ENCODE data around the gene TMEM52.
"Not testable (repeated sequence)": the region's sequence is repeated elsewhere in the genome, so short reads cannot be mapped to it uniquely, and the experiment has no call there.

TMEM52 gene

DNA sequence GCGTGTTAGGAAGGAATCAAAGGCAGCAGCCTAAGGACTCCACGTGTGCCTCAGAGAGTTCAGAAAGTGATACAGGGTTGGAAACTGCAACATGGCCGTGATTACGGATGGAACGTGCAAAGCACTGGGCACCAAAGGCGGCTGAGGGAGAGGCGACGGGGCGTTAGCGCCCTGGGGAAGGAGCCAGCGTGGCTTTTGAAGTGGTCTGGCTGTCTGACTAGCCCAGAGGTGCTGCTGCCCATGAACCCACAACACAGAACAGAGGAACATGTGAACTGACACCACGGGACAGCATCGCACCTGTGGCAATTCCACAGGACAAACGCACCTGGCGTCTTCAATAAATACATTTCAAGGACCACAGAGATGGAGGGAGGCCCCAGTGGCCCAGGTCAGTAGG is 18.0 kb upstream of the TMEM52 start (continued):
- no peak for TF ChIP-seq SETDB1 (IDR thresholded peaks at IDR 0.05; ENCODE audit: insufficient read length, low read length)
- no peak for TF ChIP-seq ZIC2 (tag by site-specific recombination; IDR thresholded peaks at IDR 0.05)

- H3K36me3 ChIP-seq (ENCODE audit: control insufficient read depth in 2 of 2, insufficient read depth in 1 of 2, low read length in 2 of 2); H3K9me3 ChIP-seq (ENCODE audit: control insufficient read depth, insufficient read depth, low read depth, low read length); H3K27ac ChIP-seq (ENCODE audit: extremely low read depth, low read depth, low read length); H3K4me3 ChIP-seq (ENCODE audit: low read depth, low read length); POLR2A ChIA-PET; H3K4me1 ChIP-seq (ENCODE audit: control insufficient read depth, insufficient read depth, low read length): not testable (repeated sequence)
- CTCF ChIA-PET: interaction anchor here (1.4 kb wide), 1 partner anchor 109 kb away, joined by 9 read pairs; no protein-coding TSS in a partner anchor
- peak; percentile 58; the same call in 1 of the 2 replicates for TF ChIP-seq EGR2 (tag by site-specific recombination; IDR thresholded peaks at IDR 0.05; ENCODE audit: low read depth)
- TF ChIP-seq ZFHX2 (tag by site-specific recombination; conservative IDR thresholded peaks at IDR 0.05): peak; percentile 63
- peak; percentile 4 for TF ChIP-seq ZBTB26 (tag by site-specific recombination; optimal IDR thresholded peaks at IDR 0.05)
These were observed 15.8 kb upstream of the TMEM52 start for GRCh38 chr1:1934848-1935247.

GRCh38 chr1:1929639-1930545 is 10.8 kb upstream of the TMEM52 start:
- CTCF ChIA-PET: interaction anchor here (0.6 to 2.1 kb wide), 3 partner anchors 11 to 30 kb away, joined by 3 to 11 read pairs (median 9); no protein-coding TSS in a partner anchor
- H3K4me1 ChIP-seq (ENCODE audit: control insufficient read depth, insufficient read depth, low read length): no peaks in the 10 kb centered on the region
- POLR2A ChIA-PET: no interaction called here
- no peak overlapping the region for H3K4me3 ChIP-seq (ENCODE audit: low read depth, low read length)
- TF ChIP-seq ZNF292 (tag by site-specific recombination; IDR thresholded peaks at IDR 0.05; ENCODE audit: borderline replicate concordance, low read depth) (no peak), EGR2 (tag by site-specific recombination; IDR thresholded peaks at IDR 0.05; ENCODE audit: low read depth) (peak; percentile 82), MZF1 (tag by site-specific recombination; IDR thresholded peaks at IDR 0.05; ENCODE audit: borderline replicate concordance) (no peak), ZNF692 (tag by site-specific recombination; IDR thresholded peaks at IDR 0.05) (peak; percentile 56; the same call in 1 of the 2 replicates), ZFHX2 (tag by site-specific recombination; conservative IDR thresholded peaks at IDR 0.05) (peak; percentile 75)
- H3K9me3 ChIP-seq (ENCODE audit: control insufficient read depth, insufficient read depth, low read depth, low read length): no peaks in the 10 kb centered on the region
- H3K27ac ChIP-seq (ENCODE audit: extremely low read depth, low read depth, low read length): no peak overlapping the region
- no peaks in the 10 kb centered on the region for H3K36me3 ChIP-seq (ENCODE audit: control insufficient read depth in 2 of 2, insufficient read depth in 1 of 2, low read length in 2 of 2)

GRCh38 chr1:1929102-1929638 is 10.1 kb upstream of the TMEM52 start:
- POLR2A ChIA-PET: no interaction called here
- Histone ChIP-seq H3K4me1 (ENCODE audit: control insufficient read depth, insufficient read depth, low read length) (no peaks in the 10 kb centered on the region), H3K27ac (ENCODE audit: extremely low read depth, low read depth, low read length) (no peak overlapping the region), H3K36me3 (ENCODE audit: control insufficient read depth in 2 of 2, insufficient read depth in 1 of 2, low read length in 2 of 2) (no peaks in the 10 kb centered on the region), H3K4me3 (ENCODE audit: low read depth, low read length) (no peak overlapping the region), H3K9me3 (ENCODE audit: control insufficient read depth, insufficient read depth, low read depth, low read length) (no peaks in the 10 kb centered on the region)
- CTCF ChIA-PET: interaction anchor here (2.1 kb wide), 1 partner anchor 15 kb away, joined by 9 read pairs; no protein-coding TSS in a partner anchor
- TF ChIP-seq PRDM4 (tag by site-specific recombination; IDR thresholded peaks at IDR 0.05) (no peak), REPIN1 (tag by site-specific recombination; IDR thresholded peaks at IDR 0.05; ENCODE audit: low read depth) (no peak), ZNF157 (tag by site-specific recombination; IDR thresholded peaks at IDR 0.05) (no peak), ZNF692 (tag by site-specific recombination; IDR thresholded peaks at IDR 0.05) (no peak), ZNF518A (tag by site-specific recombination; conservative IDR thresholded peaks at IDR 0.05; ENCODE audit: low read depth) (no peak), ZSCAN23 (tag by site-specific recombination; IDR thresholded peaks at IDR 0.05) (no peak), ZNF76 (tag by site-specific recombination; IDR thresholded peaks at IDR 0.05; ENCODE audit: borderline replicate concordance, low read depth) (no peak)
